Measurements from ENCODE around the gene AFAP1.

GRCh38 chr4:7815562-7815961, 124.1 kb downstream of the AFAP1 start:
- TF ChIP-seq CTCF (IDR thresholded peaks at IDR 0.05) (no peak), ZNF138 (CRISPR knock-in tag; conservative IDR thresholded peaks at IDR 0.05) (no peak), ELF4 (CRISPR knock-in tag; IDR thresholded peaks at IDR 0.05; ENCODE audit: low read depth) (no peak)
